HepG2 (cell line): ENCODE data around the gene CAGE1. TPM values are rescaled to one million over a fixed set of nuclear protein-coding genes. Genes with fewer than 3 reads are reported as not detected.

Source experiments
- ERF ChIP-seq: IDR thresholded peaks from 2 replicates; pipeline ENCODE4 v1.6.1; 2018; ENCODE audit warnings: missing biosample characterization, missing genetic modification reagents
- ETV6 ChIP-seq: sonication (generic); formaldehyde crosslinking; conservative IDR thresholded peaks from 2 replicates; pipeline ENCODE4 v1.4.0; 2020; ENCODE audit warnings: missing genetic modification reagents
- FOXA1 ChIP-seq, 2 experiments: fragments of 450-650 bp in 1 of 2; sonication (generic) in 1 of 2; formaldehyde crosslinking in 1 of 2; IDR thresholded peaks; 2 replicates each; pipeline versions ENCODE4 v1.4.0 to v1.6.1; 2016 to 2020; ENCODE audit warnings: missing genetic modification reagents in 1 of 2
- JUND ChIP-seq: sonication (generic); formaldehyde crosslinking; IDR thresholded peaks from 2 replicates; pipeline ENCODE4 v1.8.0; 2022; ENCODE audit warnings: mild to moderate bottlenecking, missing genetic modification reagents
- PAF1 ChIP-seq: IDR thresholded peaks from 2 replicates; pipeline ENCODE4 v1.6.1; 2016; ENCODE audit warnings: missing genetic modification reagents, missing compliant biosample characterization
- RAD21 ChIP-seq: fragments of 450-650 bp; formaldehyde crosslinking; IDR thresholded peaks from 2 replicates; pipeline ENCODE4 v1.5.0; 2020; ENCODE audit warnings: mild to moderate bottlenecking
- TSC22D2 ChIP-seq: sonication (generic); formaldehyde crosslinking; IDR thresholded peaks from 2 replicates; pipeline ENCODE4 v1.5.1; 2020; ENCODE audit warnings: missing genetic modification reagents, mild to moderate bottlenecking, borderline replicate concordance
- ZBTB20 ChIP-seq: sonication (generic); formaldehyde crosslinking; IDR thresholded peaks from 2 replicates; pipeline ENCODE4 v1.8.1; 2023; ENCODE audit warnings: missing genetic modification reagents, low read depth, mild to moderate bottlenecking, borderline replicate concordance
- ZNF441 ChIP-seq: sonication (generic); formaldehyde crosslinking; IDR thresholded peaks from 2 replicates; pipeline ENCODE4 v1.7.0; 2021; ENCODE audit warnings: missing genetic modification reagents, borderline replicate concordance
- ZNF451 ChIP-seq: sonication (generic); formaldehyde crosslinking; IDR thresholded peaks from 2 replicates; pipeline ENCODE4 v1.5.0; 2020; ENCODE audit warnings: mild to moderate bottlenecking, missing genetic modification reagents
- ZNF512B ChIP-seq: sonication (generic); formaldehyde crosslinking; IDR thresholded peaks from 2 replicates; pipeline ENCODE4 v1.5.1; 2020; ENCODE audit warnings: missing genetic modification reagents, mild to moderate bottlenecking, borderline replicate concordance
- ZNF563 ChIP-seq: sonication (generic); formaldehyde crosslinking; IDR thresholded peaks from 2 replicates; pipeline ENCODE4 v1.8.0; 2022; ENCODE audit warnings: mild to moderate bottlenecking, moderate library complexity, missing genetic modification reagents
- ZNF75D ChIP-seq: sonication (generic); formaldehyde crosslinking; IDR thresholded peaks from 2 replicates; pipeline ENCODE4 v1.8.1; 2023; ENCODE audit warnings: missing genetic modification reagents, mild to moderate bottlenecking, borderline replicate concordance
- ZNF773 ChIP-seq: sonication (generic); formaldehyde crosslinking; IDR thresholded peaks from 2 replicates; pipeline ENCODE4 v1.4.0; 2020; ENCODE audit warnings: missing genetic modification reagents, borderline replicate concordance
- polyA plus RNA-seq, 8 experiments: library from polyadenylated mRNA; depleted of rRNA in 3 of 8; stranded (reverse) in 7 of 8; unstranded in 1 of 8; fragments of >200 nt; fragmentation: Illumina TruSeq in 4 of 8; extraction: Trizol in 4 of 8; gene quantifications; 2 replicates each; pipeline versions ENCODE4 v1.2.1 to v1.2.3, GENCODE V29; 2011 to 2016; ENCODE audit warnings: low read depth in 4 of 8, missing spikeins in 1 of 8, mixed read lengths in 1 of 8; ENCODE audit not compliant: insufficient read depth in 1 of 8
- total RNA-seq, 5 experiments: library from RNA; depleted of rRNA; stranded (reverse); fragments of >200 nt; fragmentation: Illumina TruSeq; extraction: Trizol; gene quantifications; 2 replicates each; pipeline ENCODE4 v1.2.3, GENCODE V29; 2016; ENCODE audit warnings: low read depth in 1 of 5
- TF ChIP-seq, protein P1 (sequence below): sonication (generic); formaldehyde crosslinking; IDR thresholded peaks from 2 replicates; pipeline ENCODE4 v1.4.0; 2020; ENCODE audit warnings: mild to moderate bottlenecking, missing genetic modification reagents
- TF ChIP-seq, protein P2 (sequence below): sonication (generic); formaldehyde crosslinking; IDR thresholded peaks from 2 replicates; pipeline ENCODE4 v1.5.1; 2020; ENCODE audit warnings: missing genetic modification reagents, mild to moderate bottlenecking, borderline replicate concordance
- TF ChIP-seq, protein P3 (sequence below): sonication (generic); formaldehyde crosslinking; IDR thresholded peaks from 2 replicates; pipeline ENCODE4 v1.4.0; 2020; ENCODE audit warnings: missing genetic modification reagents; ENCODE audit errors: not compliant biosample characterization
- TF ChIP-seq, protein P4 (sequence below): IDR thresholded peaks from 2 replicates; pipeline ENCODE4 v1.6.1; 2016; ENCODE audit warnings: missing biosample characterization, missing genetic modification reagents, low read depth

CAGE1 gene
- total and polyA plus RNA-seq, 2 of the 13 experiments (the other 11 are each of a cell fraction or from before 2014, with no cell fraction given), result 0.03 to 0.15 TPM

DNA sequence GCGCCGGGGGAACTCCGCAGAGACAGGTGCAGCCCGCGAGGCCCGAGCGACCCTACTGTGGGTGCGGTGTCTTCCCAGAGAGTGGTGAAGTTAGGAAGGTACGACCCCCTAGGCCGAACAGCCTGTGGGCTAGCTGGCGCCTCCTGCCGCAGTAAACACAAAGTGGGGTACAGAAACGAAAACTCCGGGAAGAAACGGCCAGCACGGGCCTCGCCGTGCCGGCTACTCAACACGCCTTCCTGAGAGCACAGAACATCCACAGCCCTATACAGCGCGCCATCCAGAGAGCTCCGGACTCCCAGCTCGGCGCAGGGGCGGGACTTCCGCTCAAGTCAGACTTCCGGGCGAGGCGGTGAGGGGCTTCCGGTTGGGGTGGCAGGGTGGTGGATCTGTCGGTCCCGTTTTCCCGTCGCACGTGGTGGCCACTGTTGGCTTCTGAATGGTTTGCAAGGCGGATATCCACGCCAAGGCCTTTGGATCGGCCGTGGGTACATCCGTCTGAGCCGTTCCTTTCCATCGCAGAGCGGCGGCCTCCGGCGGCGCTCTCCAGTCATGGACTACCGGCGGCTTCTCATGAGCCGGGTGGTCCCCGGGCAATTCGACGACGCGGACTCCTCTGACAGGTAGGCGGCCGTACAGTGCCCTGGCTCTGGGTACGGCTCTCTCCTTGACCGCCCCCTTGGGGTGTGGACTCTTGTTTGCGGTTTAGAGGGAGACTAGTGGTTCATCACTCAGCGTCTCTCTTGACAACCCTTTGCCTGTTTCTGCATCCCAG lies at the start of gene CAGE1, which contains the start of gene RIOK1 (continued):
- TF ChIP-seq ZNF512B (CRISPR knock-in tag) (no peak), ZBTB20 (CRISPR knock-in tag) (peak; percentile 97), ZNF451 (CRISPR knock-in tag) (peak; percentile 95; the same call in 1 of the 2 replicates), TSC22D2 (CRISPR knock-in tag) (peak; percentile 95; the same call in 1 of the 2 replicates), ZNF75D (CRISPR knock-in tag) (no peak), ZNF563 (peak; percentile 90), ZNF441 (CRISPR knock-in tag) (peak; percentile 68), ERF (CRISPR knock-in tag) (peak; percentile 98), PAF1 (CRISPR knock-in tag) (no peak), RAD21 (CRISPR knock-in tag) (peak; percentile 62), JUND (0 out of 2 replicates have a peak, but pooled peaks have one; percentile 36), ETV6 (CRISPR knock-in tag) (peak; percentile 96), ZNF773 (CRISPR knock-in tag) (peak; percentile 83; the same call in 1 of the 2 replicates), FOXA1 (IDR thresholded peaks at IDR 0.05) (no peak), FOXA1 (CRISPR knock-in tag; IDR thresholded peaks at IDR 0.05) (peak; percentile 27; the same call in 1 of the 2 replicates)
- TF ChIP-seq, protein P1, sequence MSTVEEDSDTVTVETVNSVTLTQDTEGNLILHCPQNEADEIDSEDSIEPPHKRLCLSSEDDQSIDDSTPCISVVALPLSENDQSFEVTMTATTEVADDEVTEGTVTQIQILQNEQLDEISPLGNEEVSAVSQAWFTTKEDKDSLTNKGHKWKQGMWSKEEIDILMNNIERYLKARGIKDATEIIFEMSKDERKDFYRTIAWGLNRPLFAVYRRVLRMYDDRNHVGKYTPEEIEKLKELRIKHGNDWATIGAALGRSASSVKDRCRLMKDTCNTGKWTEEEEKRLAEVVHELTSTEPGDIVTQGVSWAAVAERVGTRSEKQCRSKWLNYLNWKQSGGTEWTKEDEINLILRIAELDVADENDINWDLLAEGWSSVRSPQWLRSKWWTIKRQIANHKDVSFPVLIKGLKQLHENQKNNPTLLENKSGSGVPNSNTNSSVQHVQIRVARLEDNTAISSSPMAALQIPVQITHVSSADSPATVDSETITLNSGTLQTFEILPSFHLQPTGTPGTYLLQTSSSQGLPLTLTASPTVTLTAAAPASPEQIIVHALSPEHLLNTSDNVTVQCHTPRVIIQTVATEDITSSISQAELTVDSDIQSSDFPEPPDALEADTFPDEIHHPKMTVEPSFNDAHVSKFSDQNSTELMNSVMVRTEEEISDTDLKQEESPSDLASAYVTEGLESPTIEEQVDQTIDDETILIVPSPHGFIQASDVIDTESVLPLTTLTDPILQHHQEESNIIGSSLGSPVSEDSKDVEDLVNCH, result no peak
- TF ChIP-seq, protein P2, sequence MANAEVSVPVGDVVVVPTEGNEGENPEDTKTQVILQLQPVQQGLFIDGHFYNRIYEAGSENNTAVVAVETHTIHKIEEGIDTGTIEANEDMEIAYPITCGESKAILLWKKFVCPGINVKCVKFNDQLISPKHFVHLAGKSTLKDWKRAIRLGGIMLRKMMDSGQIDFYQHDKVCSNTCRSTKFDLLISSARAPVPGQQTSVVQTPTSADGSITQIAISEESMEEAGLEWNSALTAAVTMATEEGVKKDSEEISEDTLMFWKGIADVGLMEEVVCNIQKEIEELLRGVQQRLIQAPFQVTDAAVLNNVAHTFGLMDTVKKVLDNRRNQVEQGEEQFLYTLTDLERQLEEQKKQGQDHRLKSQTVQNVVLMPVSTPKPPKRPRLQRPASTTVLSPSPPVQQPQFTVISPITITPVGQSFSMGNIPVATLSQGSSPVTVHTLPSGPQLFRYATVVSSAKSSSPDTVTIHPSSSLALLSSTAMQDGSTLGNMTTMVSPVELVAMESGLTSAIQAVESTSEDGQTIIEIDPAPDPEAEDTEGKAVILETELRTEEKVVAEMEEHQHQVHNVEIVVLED (CRISPR knock-in tag), result peak; percentile 84
- TF ChIP-seq, protein P3, sequence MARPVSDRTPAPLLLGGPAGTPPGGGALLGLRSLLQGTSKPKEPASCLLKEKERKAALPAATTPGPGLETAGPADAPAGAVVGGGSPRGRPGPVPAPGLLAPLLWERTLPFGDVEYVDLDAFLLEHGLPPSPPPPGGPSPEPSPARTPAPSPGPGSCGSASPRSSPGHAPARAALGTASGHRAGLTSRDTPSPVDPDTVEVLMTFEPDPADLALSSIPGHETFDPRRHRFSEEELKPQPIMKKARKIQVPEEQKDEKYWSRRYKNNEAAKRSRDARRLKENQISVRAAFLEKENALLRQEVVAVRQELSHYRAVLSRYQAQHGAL (CRISPR knock-in tag), result peak; percentile 21
- TF ChIP-seq, protein P4, sequence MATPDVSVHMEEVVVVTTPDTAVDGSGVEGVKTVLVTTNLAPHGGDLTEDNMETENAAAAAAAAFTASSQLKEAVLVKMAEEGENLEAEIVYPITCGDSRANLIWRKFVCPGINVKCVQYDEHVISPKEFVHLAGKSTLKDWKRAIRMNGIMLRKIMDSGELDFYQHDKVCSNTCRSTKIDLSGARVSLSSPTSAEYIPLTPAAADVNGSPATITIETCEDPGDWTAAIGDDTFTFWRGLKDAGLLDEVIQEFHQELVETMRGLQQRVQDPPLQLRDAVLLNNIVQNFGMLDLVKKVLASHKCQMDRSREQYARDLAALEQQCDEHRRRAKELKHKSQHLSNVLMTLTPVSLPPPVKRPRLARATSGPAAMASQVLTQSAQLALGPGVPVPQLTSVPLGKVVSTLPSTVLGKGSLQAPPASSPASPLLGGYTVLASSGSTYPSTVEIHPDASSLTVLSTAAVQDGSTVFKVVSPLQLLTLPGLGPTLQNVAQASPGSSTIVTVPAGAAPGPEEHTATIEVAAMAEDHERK (CRISPR knock-in tag), result peak; percentile 4; the same call in 1 of the 2 replicates
